Endothelial cell of umbilical vein (primary cell): ENCODE measurements around the gene ABI3BP.

Experiments used
- CTCF ChIP-seq, 2 donors: IDR thresholded peaks; 1 replicate in 1 of 2; 2 replicates in 1 of 2; pipeline ENCODE4 v1.5.1; 2011; ENCODE audit warnings: low read length in 2 of 2, mild to moderate bottlenecking in 2 of 2, moderate library complexity in 2 of 2, control low read depth in 1 of 2, inconsistent platforms in 1 of 2, low read depth in 1 of 2; ENCODE audit not compliant: insufficient read depth in 1 of 2; ENCODE audit errors: extremely low read depth in 1 of 2
- EZH2 ChIP-seq: IDR thresholded peaks from 2 replicates; pipeline ENCODE4 v1.6.1; 2012; ENCODE audit warnings: borderline replicate concordance, low read depth, mild to moderate bottlenecking, moderate library complexity, low read length, inconsistent platforms; ENCODE audit not compliant: severe bottlenecking
- FOS ChIP-seq: IDR thresholded peaks from 2 replicates; pipeline ENCODE4 v1.6.1; 2011; ENCODE audit warnings: mild to moderate bottlenecking, low read length, moderate library complexity, borderline replicate concordance; ENCODE audit not compliant: insufficient read depth
- JUN ChIP-seq: IDR thresholded peaks from 2 replicates; pipeline ENCODE4 v1.6.1; 2011; ENCODE audit warnings: borderline replicate concordance, low read depth; ENCODE audit not compliant: insufficient read length, insufficient read depth
- MYC ChIP-seq: IDR thresholded peaks from one replicate; pipeline ENCODE4 v1.6.1; 2011; ENCODE audit warnings: mild to moderate bottlenecking, low read depth, low read length
- POLR2A ChIP-seq: IDR thresholded peaks from 2 replicates; pipeline ENCODE4 v1.6.1; 2012; ENCODE audit warnings: low read depth, mild to moderate bottlenecking, control low read depth, low read length
- TF ChIP-seq, protein P1 (sequence below): IDR thresholded peaks from 2 replicates; pipeline ENCODE4 v1.6.1; 2011; ENCODE audit not compliant: insufficient read depth, insufficient read length

DNA sequence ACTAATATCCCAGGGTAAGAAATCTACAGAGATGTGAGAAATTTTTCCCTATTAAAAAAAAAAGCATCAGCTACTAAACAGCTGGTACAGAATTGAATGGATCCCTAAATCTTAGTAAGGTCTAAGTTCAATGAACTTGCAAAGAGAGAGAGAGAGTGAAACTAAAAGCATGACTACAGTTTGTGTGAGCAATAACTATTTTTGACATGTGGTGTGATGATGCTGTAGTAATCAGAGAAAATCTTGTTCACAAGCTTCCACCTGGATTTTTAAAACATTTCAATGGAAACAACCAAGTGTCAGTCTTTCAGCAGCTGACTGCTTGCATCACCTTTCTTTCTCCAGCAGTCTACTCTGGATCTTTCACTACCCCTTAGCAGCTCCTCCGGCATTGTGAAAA, 45.2 kb upstream of the ABI3BP start:
- TF ChIP-seq POLR2A, result no peak
- TF ChIP-seq CTCF (IDR thresholded peaks at IDR 0.05; ENCODE audit: extremely low read depth in 1 of 2, insufficient read depth in 1 of 2, low read depth in 1 of 2, low read length in 2 of 2), result no peak
- TF ChIP-seq JUN, result no peak
- TF ChIP-seq EZH2, result no peak
- TF ChIP-seq FOS, result no peak
- TF ChIP-seq MYC, result no peak
- TF ChIP-seq, protein P1, sequence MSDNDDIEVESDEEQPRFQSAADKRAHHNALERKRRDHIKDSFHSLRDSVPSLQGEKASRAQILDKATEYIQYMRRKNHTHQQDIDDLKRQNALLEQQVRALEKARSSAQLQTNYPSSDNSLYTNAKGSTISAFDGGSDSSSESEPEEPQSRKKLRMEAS, result no peak
